HepG2 (cell line): ENCODE data around the gene B9D2. TPM values are rescaled to one million over a fixed set of nuclear protein-coding genes. Genes with fewer than 3 reads are reported as not detected.

Experiments
- HDAC6 ChIP-seq: fragments of 200-600 bp; sonication (generic); IDR thresholded peaks from 2 replicates; pipeline ENCODE4 v1.7.0; 2017; ENCODE audit warnings: mild to moderate bottlenecking, antibody characterized with exemption, low read length, low read depth
- KDM5B ChIP-seq: sonication (generic); formaldehyde crosslinking; IDR thresholded peaks from 2 replicates; pipeline ENCODE4 v1.4.0; 2020; ENCODE audit warnings: missing genetic modification reagents, mild to moderate bottlenecking, borderline replicate concordance
- MEIS2 ChIP-seq: sonication (generic); formaldehyde crosslinking; IDR thresholded peaks from 2 replicates; pipeline ENCODE4 v1.9.0; 2021; ENCODE audit warnings: mild to moderate bottlenecking, missing genetic modification reagents
- MTF1 ChIP-seq: sonication (generic); formaldehyde crosslinking; IDR thresholded peaks from 2 replicates; pipeline ENCODE4 v1.5.0; 2020; ENCODE audit warnings: missing genetic modification reagents
- MTF2 ChIP-seq: sonication (generic); formaldehyde crosslinking; IDR thresholded peaks from 2 replicates; pipeline ENCODE4 v1.5.0; 2020; ENCODE audit warnings: missing genetic modification reagents, borderline replicate concordance
- NONO ChIP-seq, 2 experiments: fragments of 450-650 bp in 1 of 2; sonication (generic) in 1 of 2; formaldehyde crosslinking in 1 of 2; IDR thresholded peaks in 1 of 2; conservative IDR thresholded peaks in 1 of 2; 2 replicates each; pipeline versions ENCODE4 v1.6.1 to v1.8.0; 2017 to 2022; ENCODE audit warnings: mild to moderate bottlenecking in 1 of 2, missing genetic modification reagents in 1 of 2, moderate library complexity in 1 of 2
- REST ChIP-seq, 2 experiments: IDR thresholded peaks; 2 replicates each; pipeline ENCODE4 v1.6.1; 2011 to 2012; ENCODE audit warnings: low read length in 2 of 2, borderline replicate concordance in 1 of 2, low read depth in 1 of 2, mild to moderate bottlenecking in 1 of 2, moderate library complexity in 1 of 2
- SOX5 ChIP-seq: IDR thresholded peaks from 2 replicates; pipeline ENCODE4 v1.6.1; 2016; ENCODE audit warnings: borderline replicate concordance
- TGIF2 ChIP-seq: IDR thresholded peaks from 2 replicates; pipeline ENCODE4 v1.6.1; 2016; ENCODE audit warnings: control low read depth, missing compliant biosample characterization
- ZNF160 ChIP-seq: sonication (generic); formaldehyde crosslinking; IDR thresholded peaks from 2 replicates; pipeline ENCODE4 v1.8.0; 2022; ENCODE audit warnings: mild to moderate bottlenecking, inconsistent platforms, missing genetic modification reagents
- ZNF253 ChIP-seq: sonication (generic); formaldehyde crosslinking; IDR thresholded peaks from 2 replicates; pipeline ENCODE4 v1.8.0; 2022; ENCODE audit warnings: mild to moderate bottlenecking, missing genetic modification reagents, borderline replicate concordance
- ZNF337 ChIP-seq: sonication (generic); formaldehyde crosslinking; IDR thresholded peaks from 2 replicates; pipeline ENCODE4 v1.5.1; 2020; ENCODE audit warnings: missing genetic modification reagents, low read depth, mild to moderate bottlenecking, borderline replicate concordance
- ZNF367 ChIP-seq: sonication (generic); formaldehyde crosslinking; IDR thresholded peaks from 2 replicates; pipeline ENCODE4 v1.4.0; 2020; ENCODE audit warnings: missing genetic modification reagents, borderline replicate concordance
- ZNF670 ChIP-seq: sonication (generic); formaldehyde crosslinking; IDR thresholded peaks from 2 replicates; pipeline ENCODE4 v1.8.0; 2022; ENCODE audit warnings: mild to moderate bottlenecking, missing genetic modification reagents, borderline replicate concordance
- polyA plus RNA-seq, 8 experiments: library from polyadenylated mRNA; depleted of rRNA in 3 of 8; stranded (reverse) in 7 of 8; unstranded in 1 of 8; fragments of >200 nt; fragmentation: Illumina TruSeq in 4 of 8; extraction: Trizol in 4 of 8; gene quantifications; 2 replicates each; pipeline versions ENCODE4 v1.2.1 to v1.2.3, GENCODE V29; 2011 to 2016; ENCODE audit warnings: low read depth in 4 of 8, missing spikeins in 1 of 8, mixed read lengths in 1 of 8; ENCODE audit not compliant: insufficient read depth in 1 of 8
- total RNA-seq, 5 experiments: library from RNA; depleted of rRNA; stranded (reverse); fragments of >200 nt; fragmentation: Illumina TruSeq; extraction: Trizol; gene quantifications; 2 replicates each; pipeline ENCODE4 v1.2.3, GENCODE V29; 2016; ENCODE audit warnings: low read depth in 1 of 5
- TF ChIP-seq, protein P1 (sequence below): sonication (generic); formaldehyde crosslinking; IDR thresholded peaks from 2 replicates; pipeline ENCODE4 v1.4.0; 2020; ENCODE audit warnings: missing genetic modification reagents
- TF ChIP-seq, protein P2 (sequence below): sonication (generic); formaldehyde crosslinking; conservative IDR thresholded peaks from 2 replicates; pipeline ENCODE4 v1.4.0; 2020; ENCODE audit warnings: mild to moderate bottlenecking, missing genetic modification reagents, moderate library complexity
- TF ChIP-seq, protein P3 (sequence below): sonication (generic); formaldehyde crosslinking; IDR thresholded peaks from 2 replicates; pipeline ENCODE4 v1.4.0; 2020; ENCODE audit warnings: missing genetic modification reagents

Gene B9D2
- total and polyA plus RNA-seq, 2 of the 13 experiments (the other 11 are each of a cell fraction or from before 2014, with no cell fraction given): 3.1 to 4.4 TPM

- TF ChIP-seq SOX5 (CRISPR knock-in tag) (peak; percentile 21), TGIF2 (CRISPR knock-in tag) (peak; percentile 100), MEIS2 (CRISPR knock-in tag) (0 out of 2 replicates have a peak, but pooled peaks have one; percentile 51), ZNF160 (CRISPR knock-in tag) (no peak), ZNF253 (CRISPR knock-in tag) (no peak), ZNF367 (CRISPR knock-in tag) (0 out of 2 replicates have a peak, but pooled peaks have one; percentile 56), MTF1 (CRISPR knock-in tag) (no peak), REST (IDR thresholded peaks at IDR 0.05; ENCODE audit: borderline replicate concordance in 1 of 2, low read depth in 1 of 2, low read length in 2 of 2) (no peak; a peak in 1 of 4 replicates), KDM5B (CRISPR knock-in tag) (peak; percentile 73; the same call in 1 of the 2 replicates), ZNF670 (no peak), ZNF337 (CRISPR knock-in tag) (0 out of 2 replicates have a peak, but pooled peaks have one; percentile 24), MTF2 (no peak), HDAC6 (peak; percentile 97; the same call in 1 of the 2 replicates), NONO (IDR thresholded peaks at IDR 0.05) (no peak), NONO (CRISPR knock-in tag; conservative IDR thresholded peaks at IDR 0.05) (peak; percentile 67; the same call in 1 of the 2 replicates)
- TF ChIP-seq, protein P1, sequence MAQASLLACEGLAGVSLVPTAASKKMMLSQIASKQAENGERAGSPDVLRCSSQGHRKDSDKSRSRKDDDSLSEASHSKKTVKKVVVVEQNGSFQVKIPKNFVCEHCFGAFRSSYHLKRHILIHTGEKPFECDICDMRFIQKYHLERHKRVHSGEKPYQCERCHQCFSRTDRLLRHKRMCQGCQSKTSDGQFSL (CRISPR knock-in tag): 0 out of 2 replicates have a peak, but pooled peaks have one; percentile 36
- TF ChIP-seq, protein P2, sequence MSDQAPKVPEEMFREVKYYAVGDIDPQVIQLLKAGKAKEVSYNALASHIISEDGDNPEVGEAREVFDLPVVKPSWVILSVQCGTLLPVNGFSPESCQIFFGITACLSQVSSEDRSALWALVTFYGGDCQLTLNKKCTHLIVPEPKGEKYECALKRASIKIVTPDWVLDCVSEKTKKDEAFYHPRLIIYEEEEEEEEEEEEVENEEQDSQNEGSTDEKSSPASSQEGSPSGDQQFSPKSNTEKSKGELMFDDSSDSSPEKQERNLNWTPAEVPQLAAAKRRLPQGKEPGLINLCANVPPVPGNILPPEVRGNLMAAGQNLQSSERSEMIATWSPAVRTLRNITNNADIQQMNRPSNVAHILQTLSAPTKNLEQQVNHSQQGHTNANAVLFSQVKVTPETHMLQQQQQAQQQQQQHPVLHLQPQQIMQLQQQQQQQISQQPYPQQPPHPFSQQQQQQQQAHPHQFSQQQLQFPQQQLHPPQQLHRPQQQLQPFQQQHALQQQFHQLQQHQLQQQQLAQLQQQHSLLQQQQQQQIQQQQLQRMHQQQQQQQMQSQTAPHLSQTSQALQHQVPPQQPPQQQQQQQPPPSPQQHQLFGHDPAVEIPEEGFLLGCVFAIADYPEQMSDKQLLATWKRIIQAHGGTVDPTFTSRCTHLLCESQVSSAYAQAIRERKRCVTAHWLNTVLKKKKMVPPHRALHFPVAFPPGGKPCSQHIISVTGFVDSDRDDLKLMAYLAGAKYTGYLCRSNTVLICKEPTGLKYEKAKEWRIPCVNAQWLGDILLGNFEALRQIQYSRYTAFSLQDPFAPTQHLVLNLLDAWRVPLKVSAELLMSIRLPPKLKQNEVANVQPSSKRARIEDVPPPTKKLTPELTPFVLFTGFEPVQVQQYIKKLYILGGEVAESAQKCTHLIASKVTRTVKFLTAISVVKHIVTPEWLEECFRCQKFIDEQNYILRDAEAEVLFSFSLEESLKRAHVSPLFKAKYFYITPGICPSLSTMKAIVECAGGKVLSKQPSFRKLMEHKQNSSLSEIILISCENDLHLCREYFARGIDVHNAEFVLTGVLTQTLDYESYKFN (CRISPR knock-in tag): peak; percentile 56
- TF ChIP-seq, protein P3, sequence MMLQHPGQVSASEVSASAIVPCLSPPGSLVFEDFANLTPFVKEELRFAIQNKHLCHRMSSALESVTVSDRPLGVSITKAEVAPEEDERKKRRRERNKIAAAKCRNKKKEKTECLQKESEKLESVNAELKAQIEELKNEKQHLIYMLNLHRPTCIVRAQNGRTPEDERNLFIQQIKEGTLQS: 0 out of 2 replicates have a peak, but pooled peaks have one; percentile 11
Measured at GRCh38 chr19:41397086-41398049, 33.4 kb upstream of the B9D2 start, which contains the start of the genes BCKDHA and EXOSC5 (continued).
